Caco-2 (cell line): ENCODE data around the gene ELOVL3. TPM values are rescaled to one million over a fixed set of nuclear protein-coding genes. Genes with fewer than 3 reads are reported as not detected.

Experiments used
- BruUV-seq: library from RNA; stranded (reverse); fragments of 400-500 nt; replicated peaks from 2 replicates; lab custom pipeline; 2021; lab: Mats Ljungman, UMichigan
- CTCF ChIA-PET: fragments of 300-600 bp; sonication (Branson Sonifier 250); formaldehyde crosslinking; loops from one replicate; lab custom pipeline; 2022; ENCODE audit warnings: antibody characterized with exemption; lab: Charles Lee
- POLR2A ChIA-PET: fragments of 300-600 bp; sonication (Branson Sonifier 250); formaldehyde crosslinking; loops from one replicate; lab custom pipeline; 2022; ENCODE audit warnings: antibody characterized with exemption; lab: Charles Lee
- DNase-seq, 2 experiments: peaks; one replicate each; pipeline versions ENCODE4 v3.0.0 to v3.0.0-alpha.2; 2020 to 2022
- H3K27me3 ChIP-seq: replicated peaks from 2 replicates; pipeline ENCODE4 v1.6.0; 2011; ENCODE audit warnings: low read length; ENCODE audit not compliant: control insufficient read depth, insufficient read depth
- H3K36me3 ChIP-seq: 2 replicates; pipeline ENCODE4 v1.5.1; 2011; ENCODE audit warnings: low read length; ENCODE audit not compliant: control insufficient read depth, insufficient read depth
- H3K4me1 ChIP-seq: fragments of 250-450 bp; sonication (Bioruptor Pico); 2 replicates; pipeline ENCODE4 v1.5.1; 2020; ENCODE audit warnings: mild to moderate bottlenecking
- H3K4me3 ChIP-seq: 2 replicates; pipeline ENCODE4 v1.5.1; 2011; ENCODE audit warnings: low read depth, mild to moderate bottlenecking, control low read depth, low read length
- H3K9me3 ChIP-seq: fragments of 250-450 bp; sonication (Bioruptor Pico); 2 replicates; pipeline ENCODE4 v1.5.1; 2020; ENCODE audit warnings: mild to moderate bottlenecking, moderate library complexity
- H3K27ac Mint-ChIP-seq: one replicate; pipeline ENCODE4 v1.8.0; 2022; ENCODE audit warnings: mixed read lengths; ENCODE audit not compliant: unreplicated experiment
- H3K27me3 Mint-ChIP-seq: one replicate; pipeline ENCODE4 v1.8.0; 2022; ENCODE audit warnings: mixed read lengths; ENCODE audit not compliant: insufficient read depth, unreplicated experiment
- H3K36me3 Mint-ChIP-seq: one replicate; pipeline ENCODE4 v1.8.0; 2022; ENCODE audit warnings: mild to moderate bottlenecking, mixed read lengths; ENCODE audit not compliant: insufficient read depth, unreplicated experiment
- H3K4me1 Mint-ChIP-seq: one replicate; pipeline ENCODE4 v1.8.0; 2022; ENCODE audit warnings: low read depth, mixed read lengths; ENCODE audit not compliant: unreplicated experiment
- H3K4me3 Mint-ChIP-seq: one replicate; pipeline ENCODE4 v1.8.0; 2022; ENCODE audit warnings: mild to moderate bottlenecking, moderate library complexity, mixed read lengths; ENCODE audit not compliant: unreplicated experiment
- H3K9me3 Mint-ChIP-seq: one replicate; pipeline ENCODE4 v1.8.0; 2022; ENCODE audit warnings: mixed read lengths; ENCODE audit not compliant: unreplicated experiment
- intact Hi-C: fragments of 100-400 bp; cut with micrococcal nuclease; formaldehyde crosslinking; loops from one replicate; pipeline ENCODE4 v1.10.0; 2022; ENCODE audit not compliant: unreplicated experiment
- total RNA-seq: library from RNA; stranded (reverse); gene quantifications from 2 replicates; pipeline ENCODE4 v1.2.3, GENCODE V29; 2022
- TF ChIP-seq, protein P1 (sequence below), 2 experiments: fragments of 200-600 bp in 1 of 2; IDR thresholded peaks; 1 replicate in 1 of 2; 2 replicates in 1 of 2; pipeline versions ENCODE4 v1.5.1 to v1.8.0; 2011 to 2022; ENCODE audit warnings: antibody characterized with exemption in 1 of 2, control low read depth in 1 of 2, inconsistent platforms in 1 of 2, low read depth in 1 of 2, low read length in 1 of 2, mild to moderate bottlenecking in 1 of 2, moderate library complexity in 1 of 2; ENCODE audit not compliant: insufficient read depth in 1 of 2, severe bottlenecking in 1 of 2, unreplicated experiment in 1 of 2

ELOVL3 gene
- total RNA-seq, 1 experiment from 2014 or later = 2.2 TPM

DNA sequence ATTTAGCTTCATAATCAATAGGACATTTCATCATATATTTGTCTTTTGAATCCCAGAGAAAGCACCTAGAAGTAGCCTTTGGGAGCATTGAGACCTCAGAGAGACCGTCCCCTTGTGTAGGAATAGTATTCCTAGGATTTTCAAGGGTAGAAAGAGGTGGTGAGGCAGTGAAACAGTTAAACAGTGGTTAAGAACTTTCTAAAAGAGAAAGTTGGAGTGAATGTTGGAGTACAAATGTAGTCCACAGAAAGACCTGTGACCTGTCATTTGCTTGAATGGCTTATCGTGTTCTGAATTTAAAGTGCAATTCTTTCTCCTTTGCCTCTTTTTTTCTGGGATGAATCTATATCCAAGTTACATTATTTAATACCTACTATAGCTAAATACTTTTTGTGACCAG lies 49.2 kb downstream of the ELOVL3 start:
- H3K36me3 ChIP-seq = no peaks in the 10 kb centered on the region
- intact Hi-C loops = no loop called here
- Mint-ChIP-seq H3K4me1 (peaks cover under 1% of the 10 kb centered on the region), H3K27me3 (no peaks in the 10 kb centered on the region), H3K4me3 (no peak overlapping the region), H3K9me3 (no peaks in the 10 kb centered on the region), H3K27ac (no peak overlapping the region), H3K36me3 (peaks cover 28% of the 10 kb centered on the region)
- no peaks in the 10 kb centered on the region for H3K4me1 ChIP-seq
- H3K27me3 ChIP-seq = no peaks in the 10 kb centered on the region
- no peak overlapping the region for H3K4me3 ChIP-seq
- H3K9me3 ChIP-seq = no peaks in the 10 kb centered on the region
- DNase-seq = no peak
- BruUV-seq = no TSS peak
- ChIA-PET POLR2A (no interaction called here), CTCF (interaction anchor here (0.7 kb wide), 1 partner anchor 48 kb away, joined by 3 read pairs; no protein-coding TSS in a partner anchor)
- TF ChIP-seq, protein P1, sequence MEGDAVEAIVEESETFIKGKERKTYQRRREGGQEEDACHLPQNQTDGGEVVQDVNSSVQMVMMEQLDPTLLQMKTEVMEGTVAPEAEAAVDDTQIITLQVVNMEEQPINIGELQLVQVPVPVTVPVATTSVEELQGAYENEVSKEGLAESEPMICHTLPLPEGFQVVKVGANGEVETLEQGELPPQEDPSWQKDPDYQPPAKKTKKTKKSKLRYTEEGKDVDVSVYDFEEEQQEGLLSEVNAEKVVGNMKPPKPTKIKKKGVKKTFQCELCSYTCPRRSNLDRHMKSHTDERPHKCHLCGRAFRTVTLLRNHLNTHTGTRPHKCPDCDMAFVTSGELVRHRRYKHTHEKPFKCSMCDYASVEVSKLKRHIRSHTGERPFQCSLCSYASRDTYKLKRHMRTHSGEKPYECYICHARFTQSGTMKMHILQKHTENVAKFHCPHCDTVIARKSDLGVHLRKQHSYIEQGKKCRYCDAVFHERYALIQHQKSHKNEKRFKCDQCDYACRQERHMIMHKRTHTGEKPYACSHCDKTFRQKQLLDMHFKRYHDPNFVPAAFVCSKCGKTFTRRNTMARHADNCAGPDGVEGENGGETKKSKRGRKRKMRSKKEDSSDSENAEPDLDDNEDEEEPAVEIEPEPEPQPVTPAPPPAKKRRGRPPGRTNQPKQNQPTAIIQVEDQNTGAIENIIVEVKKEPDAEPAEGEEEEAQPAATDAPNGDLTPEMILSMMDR (IDR thresholded peaks at IDR 0.05; ENCODE audit: insufficient read depth in 1 of 2, low read depth in 1 of 2, low read length in 1 of 2, severe bottlenecking in 1 of 2, unreplicated experiment in 1 of 2) = no peak

DNA sequence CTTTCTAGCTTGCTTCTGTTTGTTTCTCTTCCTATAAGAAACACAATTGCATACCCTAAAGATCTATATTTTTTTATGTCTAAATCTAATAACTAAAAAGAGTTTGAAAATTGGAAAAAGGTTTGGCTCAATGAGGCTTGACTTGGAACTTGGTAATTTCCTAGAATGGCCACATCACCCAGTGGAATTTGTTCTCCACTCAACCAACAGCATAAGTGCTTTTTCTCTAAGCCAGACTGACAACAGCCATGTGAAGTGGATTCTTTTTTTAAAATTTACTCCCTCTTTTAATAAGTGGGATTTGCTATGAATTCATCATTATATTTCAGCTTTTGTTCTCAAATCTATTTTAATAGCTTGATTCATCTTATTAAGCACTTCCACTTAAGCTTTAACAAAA lies 53.0 kb downstream of the ELOVL3 start:
- DNase-seq = no peak
- Histone ChIP-seq H3K27me3 (no peaks in the 10 kb centered on the region), H3K4me1 (no peaks in the 10 kb centered on the region), H3K9me3 (no peaks in the 10 kb centered on the region), H3K36me3 (no peaks in the 10 kb centered on the region), H3K4me3 (no peak overlapping the region)
- H3K27ac Mint-ChIP-seq = no peak overlapping the region
- H3K4me1 Mint-ChIP-seq = peaks cover 6% of the 10 kb centered on the region
- H3K4me3 Mint-ChIP-seq = no peak overlapping the region
- POLR2A ChIA-PET = interaction anchor here (0.6 kb wide), 1 partner anchor 10 kb away, joined by 3 read pairs; no protein-coding TSS in a partner anchor
- no peaks in the 10 kb centered on the region for H3K27me3 Mint-ChIP-seq
- intact Hi-C loops = no loop called here
- H3K9me3 Mint-ChIP-seq = no peaks in the 10 kb centered on the region
- BruUV-seq = no TSS peak
- CTCF ChIA-PET = interaction anchor here (0.6 kb wide), 1 partner anchor 436 kb away, joined by 3 read pairs; no protein-coding TSS in a partner anchor
- TF ChIP-seq, protein P1 (IDR thresholded peaks at IDR 0.05; ENCODE audit: insufficient read depth in 1 of 2, low read depth in 1 of 2, low read length in 1 of 2, severe bottlenecking in 1 of 2, unreplicated experiment in 1 of 2) = no peak
- peaks cover 15% of the 10 kb centered on the region for H3K36me3 Mint-ChIP-seq

Other genes with a start within 250 kb of the ELOVL3 start
- gene ARMH3, start 170.1 kb upstream of the ELOVL3 start, total RNA-seq = 17.4 and 20.0 TPM in 2 replicates
- gene HPS6, start 160.9 kb upstream of the ELOVL3 start, total RNA-seq = 18.1 and 19.5 TPM in 2 replicates
- 52.3 and 52.4 TPM in 2 replicates for gene LDB1, start 105.9 kb upstream of the ELOVL3 start, total RNA-seq
- 66.6 and 68.5 TPM in 2 replicates for gene PPRC1, start 93.3 kb upstream of the ELOVL3 start, total RNA-seq
- gene NOLC1, start 73.9 kb upstream of the ELOVL3 start, total RNA-seq = 137 and 147 TPM in 2 replicates
- not detected in 2 replicates for gene PITX3, start 15.2 kb downstream of the ELOVL3 start, total RNA-seq
- 69.1 and 69.8 TPM in 2 replicates for gene GBF1, start 19.2 kb downstream of the ELOVL3 start, total RNA-seq
- gene NFKB2, start 169.4 kb downstream of the ELOVL3 start, total RNA-seq = 35.1 and 36.5 TPM in 2 replicates
- gene PSD, start 192.5 kb downstream of the ELOVL3 start, total RNA-seq = 2.8 and 3.8 TPM in 2 replicates
- gene FBXL15, start 194.5 kb downstream of the ELOVL3 start, total RNA-seq = 7.9 and 8.6 TPM in 2 replicates
- gene CUEDC2, start 206.3 kb downstream of the ELOVL3 start, total RNA-seq = 32.1 and 32.6 TPM in 2 replicates
- gene C10orf95, start 225.2 kb downstream of the ELOVL3 start, total RNA-seq = 0.82 and 0.86 TPM in 2 replicates